IMR-90 (cell line): ENCODE measurements around the gene NDOR1. TPM values are rescaled to one million over a fixed set of nuclear protein-coding genes. Genes with fewer than 3 reads are reported as not detected.
"Not testable (repeated sequence)": the region's sequence is repeated elsewhere in the genome, so short reads cannot be mapped to it uniquely, and the experiment has no call there.

Experiments
- ATAC-seq: fragments of 200-7000 bp; cut with Tn5 transposase; 2 replicates; pipeline ENCODE4 v1.9.1; 2020; ENCODE audit warnings: low read depth, mild to moderate bottlenecking, moderate library complexity
- BruUV-seq: library from RNA; stranded (reverse); fragments of 400-500 nt; replicated peaks from 2 replicates; lab custom pipeline; 2021; lab: Mats Ljungman, UMichigan
- CTCF ChIA-PET: fragments of 300-600 bp; formaldehyde crosslinking; extraction: SDS; loops from one replicate; lab custom pipeline; 2021; ENCODE audit warnings: antibody characterized with exemption; lab: Yijun Ruan, JAX
- POLR2A ChIA-PET: fragments of 300-600 bp; sonication (Branson Sonifier 250); formaldehyde crosslinking; loops from one replicate; lab custom pipeline; 2022; ENCODE audit warnings: antibody characterized with exemption; ENCODE audit not compliant: unreplicated experiment; lab: Charles Lee
- DNase-seq: peaks from one replicate; pipeline ENCODE4 v3.0.0; 2013
- H2AFZ ChIP-seq: replicated peaks from 2 replicates; pipeline ENCODE3; 2013; ENCODE audit warnings: low read length, mild to moderate bottlenecking; ENCODE audit not compliant: poor library complexity
- H2AK5ac ChIP-seq: 2 replicates; pipeline ENCODE4 v1.6.1; 2013; ENCODE audit warnings: low read depth, low read length, inconsistent platforms
- H2AK9ac ChIP-seq: replicated peaks from 2 replicates; pipeline ENCODE3; 2013; ENCODE audit warnings: mild to moderate bottlenecking, low read depth, low read length, moderate library complexity; ENCODE audit not compliant: poor library complexity
- H2BK120ac ChIP-seq: 2 replicates; pipeline ENCODE4 v1.6.1; 2013; ENCODE audit warnings: low read depth, low read length, inconsistent platforms
- H2BK15ac ChIP-seq: 3 replicates; pipeline ENCODE4 v1.6.1; 2013; ENCODE audit warnings: low read depth, low read length, inconsistent platforms
- H2BK20ac ChIP-seq: 2 replicates; pipeline ENCODE4 v1.6.1; 2013; ENCODE audit warnings: low read depth, mild to moderate bottlenecking, inconsistent platforms, low read length, moderate library complexity
- H2BK5ac ChIP-seq: 2 replicates; pipeline ENCODE4 v1.6.1; 2013; ENCODE audit warnings: mild to moderate bottlenecking, low read depth, low read length, inconsistent platforms; ENCODE audit not compliant: poor library complexity, severe bottlenecking
- H3K14ac ChIP-seq: replicated peaks from 2 replicates; pipeline ENCODE4 v1.6.1; 2013; ENCODE audit warnings: low read depth, low read length, inconsistent platforms
- H3K18ac ChIP-seq: 2 replicates; pipeline ENCODE4 v1.6.1; 2013; ENCODE audit warnings: low read depth, low read length, control low read depth
- H3K23ac ChIP-seq: 2 replicates; pipeline ENCODE4 v1.6.1; 2013; ENCODE audit warnings: low read depth, low read length, inconsistent platforms
- H3K27ac ChIP-seq: 2 replicates; pipeline ENCODE4 v1.5.1; 2013; ENCODE audit warnings: mild to moderate bottlenecking, control low read depth, low read length; ENCODE audit not compliant: insufficient read depth
- H3K27me3 ChIP-seq: 2 replicates; pipeline ENCODE4 v1.6.1; 2013; ENCODE audit warnings: low read length; ENCODE audit not compliant: control insufficient read depth, insufficient read depth
- H3K36me3 ChIP-seq: 2 replicates; pipeline ENCODE4 v1.6.1; 2013; ENCODE audit warnings: low read length, mixed read lengths; ENCODE audit not compliant: control insufficient read depth, insufficient read depth
- H3K4ac ChIP-seq: 2 replicates; pipeline ENCODE4 v1.6.1; 2013; ENCODE audit warnings: low read depth, low read length, inconsistent platforms
- H3K4me1 ChIP-seq: 2 replicates; pipeline ENCODE4 v1.6.1; 2013; ENCODE audit warnings: low read length, mixed read lengths; ENCODE audit not compliant: control insufficient read depth, insufficient read depth
- H3K4me2 ChIP-seq: 2 replicates; pipeline ENCODE4 v1.6.1; 2013; ENCODE audit warnings: low read depth, mild to moderate bottlenecking, control low read depth, low read length, moderate library complexity
- H3K4me3 ChIP-seq: 2 replicates; pipeline ENCODE4 v1.5.1; 2013; ENCODE audit warnings: low read depth, mild to moderate bottlenecking, control low read depth, low read length, moderate library complexity; ENCODE audit not compliant: insufficient read depth
- H3K56ac ChIP-seq: 2 replicates; pipeline ENCODE4 v1.6.1; 2013; ENCODE audit warnings: low read length, inconsistent platforms; ENCODE audit not compliant: insufficient read depth; ENCODE audit errors: extremely low read depth
- H3K79me1 ChIP-seq, 2 experiments: 2 replicates each; pipeline ENCODE4 v1.6.1; 2013; ENCODE audit warnings: low read length in 2 of 2, inconsistent platforms in 1 of 2, low read depth in 1 of 2
- H3K9ac ChIP-seq: 2 replicates; pipeline ENCODE4 v1.6.1; 2013; ENCODE audit warnings: low read depth, low read length, control low read depth
- H3K9me1 ChIP-seq: 2 replicates; pipeline ENCODE4 v1.6.1; 2013; ENCODE audit warnings: low read length, inconsistent platforms; ENCODE audit not compliant: insufficient read depth
- H3K9me3 ChIP-seq: 2 replicates; pipeline ENCODE4 v1.6.1; 2013; ENCODE audit warnings: low read length; ENCODE audit not compliant: control insufficient read depth, insufficient read depth
- H4K20me1 ChIP-seq: 2 replicates; pipeline ENCODE4 v1.6.1; 2013; ENCODE audit warnings: low read length, inconsistent platforms; ENCODE audit not compliant: insufficient read depth
- H4K5ac ChIP-seq: 2 replicates; pipeline ENCODE4 v1.6.1; 2013; ENCODE audit warnings: mild to moderate bottlenecking, low read depth, low read length, control low read depth
- H4K8ac ChIP-seq, 2 experiments: 2 replicates each; pipeline ENCODE4 v1.6.1; 2013; ENCODE audit warnings: low read depth in 2 of 2, low read length in 2 of 2, control low read depth in 1 of 2, inconsistent platforms in 1 of 2
- H4K91ac ChIP-seq: 2 replicates; pipeline ENCODE4 v1.6.1; 2013; ENCODE audit warnings: low read depth, low read length, inconsistent platforms; ENCODE audit not compliant: insufficient read depth
- CTCF ChIP-seq: conservative IDR thresholded peaks from 2 replicates; pipeline ENCODE4 v1.5.1; 2012; ENCODE audit warnings: mild to moderate bottlenecking, low read depth, low read length, improper control_type of control experiment
- RFX5 ChIP-seq: IDR thresholded peaks from 2 replicates; pipeline ENCODE4 v1.8.0; 2012; ENCODE audit warnings: low read depth, mild to moderate bottlenecking, low read length, moderate library complexity
- WGBS, 2 experiments: methylation state at CpG; one replicate each; pipeline versions ENCODE4 v1.1.5 to v1.1.7; 2013; ENCODE audit warnings: missing lambda C conversion rate in 2 of 2; ENCODE audit not compliant: insufficient read length in 1 of 2; ENCODE audit errors: extremely low coverage in 2 of 2; 5-methylcytosine and 5-hydroxymethylcytosine counted together
- dilution Hi-C: fragments of 300-500 bp; cut with HindIII; formaldehyde crosslinking; loops from one replicate; pipeline ENCODE4 v1.14.3; 2018; ENCODE audit warnings: low sequenced_read_pairs; ENCODE audit not compliant: unreplicated experiment
- in situ Hi-C: fragments of 300-500 bp; cut with MboI; formaldehyde crosslinking; loops from 3 replicates; pipeline ENCODE4 v1.14.3; 2019; ENCODE audit warnings: low sequenced_read_pairs, inconsistent platforms, mixed read lengths
- intact Hi-C: fragments of 100-400 bp; cut with micrococcal nuclease; formaldehyde crosslinking; loops from 2 replicates; pipeline ENCODE4 v1.10.0; 2022
- polyA plus RNA-seq, 3 experiments: library from polyadenylated mRNA; depleted of rRNA; stranded (reverse); fragments of >200 nt; gene quantifications; 2 replicates each; pipeline ENCODE4 v1.2.3, GENCODE V29; 2012; ENCODE audit warnings: low replicate concordance in 1 of 3
- total RNA-seq: library from RNA; depleted of rRNA; stranded (reverse); fragments of >200 nt; gene quantifications from 2 replicates; pipeline ENCODE4 v1.2.3, GENCODE V29; 2012

Gene NDOR1
- total and polyA plus RNA-seq, 2 of the 4 experiments (the other 2 are of a cell fraction) = 0.90 to 10.6 TPM

GRCh38 chr9:137262173-137262908 is 56.8 kb downstream of the NDOR1 start:
- WGBS, 2 experiments = no CpG with 5 or more reads among the region's 15 CpGs
- H4K91ac ChIP-seq, H4K20me1 ChIP-seq, H3K4me3 ChIP-seq, CTCF ChIA-PET, H3K4me1 ChIP-seq, H3K23ac ChIP-seq, H4K8ac ChIP-seq, H3K27ac ChIP-seq, H3K14ac ChIP-seq, H2BK5ac ChIP-seq, H3K56ac ChIP-seq, H2BK15ac ChIP-seq, H2BK20ac ChIP-seq, H3K9me1 ChIP-seq, dilution Hi-C loops, H3K4me2 ChIP-seq, intact Hi-C loops, ATAC-seq, H3K9me3 ChIP-seq, H4K5ac ChIP-seq, H2BK120ac ChIP-seq, H3K9ac ChIP-seq, H3K27me3 ChIP-seq, H2AFZ ChIP-seq, POLR2A ChIA-PET, H3K18ac ChIP-seq, BruUV-seq, H3K4ac ChIP-seq, in situ Hi-C loops, H2AK9ac ChIP-seq: not testable (repeated sequence)
- TF ChIP-seq CTCF = peak; percentile 32
- TF ChIP-seq RFX5 = 0 out of 2 replicates have a peak, but pooled peaks have one; percentile 27
- H3K36me3 ChIP-seq = peaks cover 51% of the 10 kb centered on the region
- peaks cover 10 to 37% of the 10 kb centered on the region in 2 experiments for H3K79me1 ChIP-seq
- peak; percentile 50 for DNase-seq
- peak overlapping the region; percentile 28; the same call in 1 of the 2 replicates for H2AK5ac ChIP-seq
